Keratinocyte (primary cell): ENCODE results near the gene CNTNAP2. TPM values are rescaled to one million over a fixed set of nuclear protein-coding genes. Genes with fewer than 3 reads are reported as not detected.

Source experiments
- DNase-seq: peaks from one replicate; pipeline ENCODE4 v3.0.0-alpha.2; 2011; ENCODE audit warnings: low read depth, missing footprints, low spot score
- FAIRE-seq: peaks from 2 replicates; lab custom pipeline; 2011; peaks lifted over from hg19 to GRCh38; lab: Jason Lieb, UNC
- H2AFZ ChIP-seq: 2 replicates; pipeline ENCODE4 v1.6.0; 2012; ENCODE audit warnings: low read length, control low read depth, inconsistent platforms; ENCODE audit not compliant: control insufficient read depth
- H3K27ac ChIP-seq: 2 replicates; pipeline ENCODE4 v1.5.1; 2011; ENCODE audit warnings: low read length; ENCODE audit not compliant: control insufficient read depth, insufficient read depth
- H3K27me3 ChIP-seq: 3 replicates; pipeline ENCODE4 v1.6.0; 2011; ENCODE audit warnings: low read length; ENCODE audit not compliant: control insufficient read depth, insufficient read depth; ENCODE audit errors: extremely low read depth
- H3K36me3 ChIP-seq, 2 experiments: 2 replicates in 1 of 2; 3 replicates in 1 of 2; pipeline ENCODE4 v1.5.1; 2011; ENCODE audit warnings: low read length in 2 of 2, mild to moderate bottlenecking in 1 of 2; ENCODE audit not compliant: control insufficient read depth in 2 of 2, insufficient read depth in 2 of 2; ENCODE audit errors: extremely low read depth in 1 of 2
- H3K4me1 ChIP-seq: 3 replicates; pipeline ENCODE4 v1.5.1; 2011; ENCODE audit warnings: low read length; ENCODE audit not compliant: control insufficient read depth, insufficient read depth; ENCODE audit errors: extremely low read depth
- H3K4me2 ChIP-seq: 3 replicates; pipeline ENCODE4 v1.6.0; 2011; ENCODE audit warnings: low read depth, low read length; ENCODE audit not compliant: control insufficient read depth, insufficient read depth; ENCODE audit errors: extremely low read depth
- H3K4me3 ChIP-seq, 3 experiments: fragments of 200-600 bp in 1 of 3; sonication (generic) in 1 of 3; 2 replicates in 2 of 3; 3 replicates in 1 of 3; pipeline ENCODE4 v1.5.1; 2011 to 2016; ENCODE audit warnings: low read length in 3 of 3, mild to moderate bottlenecking in 3 of 3, control low read depth in 2 of 3, inconsistent platforms in 1 of 3, low read depth in 1 of 3, mixed read lengths in 1 of 3, mixed run types in 1 of 3, moderate library complexity in 1 of 3; ENCODE audit not compliant: control insufficient read depth in 2 of 3, insufficient read depth in 2 of 3; ENCODE audit errors: extremely low read depth in 1 of 3
- H3K79me2 ChIP-seq: 2 replicates; pipeline ENCODE4 v1.6.0; 2012; ENCODE audit warnings: low read length; ENCODE audit not compliant: control insufficient read depth, insufficient read depth
- H3K9ac ChIP-seq: 3 replicates; pipeline ENCODE4 v1.6.0; 2011; ENCODE audit warnings: low read length; ENCODE audit not compliant: control insufficient read depth, insufficient read depth; ENCODE audit errors: extremely low read depth
- H3K9me1 ChIP-seq: 3 replicates; pipeline ENCODE4 v1.6.0; 2011; ENCODE audit warnings: low read length; ENCODE audit not compliant: control insufficient read depth, insufficient read depth; ENCODE audit errors: extremely low read depth
- H3K9me3 ChIP-seq: 2 replicates; pipeline ENCODE4 v1.5.1; 2012; ENCODE audit warnings: low read depth, low read length; ENCODE audit not compliant: control insufficient read depth
- H4K20me1 ChIP-seq: 3 replicates; pipeline ENCODE4 v1.6.0; 2011; ENCODE audit warnings: low read length; ENCODE audit not compliant: control insufficient read depth, insufficient read depth; ENCODE audit errors: extremely low read depth
- CTCF ChIP-seq, 3 experiments: IDR thresholded peaks in 1 of 3; conservative IDR thresholded peaks in 1 of 3; optimal IDR thresholded peaks in 1 of 3; 2 replicates in 2 of 3; 3 replicates in 1 of 3; pipeline versions ENCODE3 to v1.5.1; 2011; ENCODE audit warnings: low read length in 3 of 3, mild to moderate bottlenecking in 3 of 3, moderate library complexity in 2 of 3, control low read depth in 1 of 3, inconsistent platforms in 1 of 3; ENCODE audit not compliant: insufficient read depth in 2 of 3; ENCODE audit errors: extremely low read depth in 1 of 3
- EZH2 ChIP-seq: IDR thresholded peaks from one replicate; pipeline ENCODE4 v1.6.1; 2012; ENCODE audit warnings: inconsistent platforms, mild to moderate bottlenecking, low read length, moderate library complexity
- dilution Hi-C: fragments of 300-500 bp; cut with MboI; formaldehyde crosslinking; loops from one replicate; pipeline ENCODE4 v1.7.0; 2020; ENCODE audit warnings: low sequenced_read_pairs; ENCODE audit not compliant: extremely low pct_ligation_motif_present
- polyA plus RNA-seq, 5 experiments: library from polyadenylated mRNA; depleted of rRNA in 3 of 5; stranded (reverse) in 3 of 5; stranded (forward) in 1 of 5; unstranded in 1 of 5; fragments of >200 nt; gene quantifications; 1 replicate in 1 of 5; 2 replicates in 3 of 5; 3 replicates in 1 of 5; pipeline versions ENCODE4 v1.2.1 to v1.2.3, GENCODE V29; 2011 to 2012; ENCODE audit warnings: missing spikeins in 2 of 5, low read depth in 1 of 5, low replicate concordance in 1 of 5

Gene CNTNAP2
- polyA plus RNA-seq, 1 donor (not counting 4 experiments of a cell fraction or from before 2014, with no cell fraction given), result 1.4 TPM

DNA sequence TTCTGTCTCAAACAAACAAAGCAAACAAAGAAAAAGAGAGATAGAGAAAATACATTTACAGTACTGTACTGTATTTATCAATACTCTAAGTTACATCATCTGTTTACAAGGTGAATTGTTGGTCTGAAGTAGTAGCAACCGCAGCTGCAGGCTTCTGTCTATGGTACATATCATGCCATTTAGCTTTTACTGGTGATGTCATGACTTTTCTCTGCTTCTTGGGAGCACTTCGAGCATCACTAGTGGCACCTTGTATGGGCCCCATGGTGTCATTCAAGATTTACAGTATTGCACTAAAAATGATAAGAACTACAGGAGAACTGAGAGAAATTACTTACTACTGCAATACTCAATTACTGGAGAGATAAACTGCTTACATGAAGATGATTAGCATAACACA is 826.9 kb downstream of the CNTNAP2 start:
- no peak overlapping the region for H3K4me2 ChIP-seq
- H4K20me1 ChIP-seq, result no peaks in the 10 kb centered on the region
- H3K4me3 ChIP-seq, result no peak overlapping the region
- H3K4me1 ChIP-seq, result no peaks in the 10 kb centered on the region
- no peak for TF ChIP-seq CTCF (optimal IDR thresholded peaks at IDR 0.05 in 1 of 3, IDR thresholded peaks at IDR 0.05 in 1 of 3, conservative IDR thresholded peaks at IDR 0.05 in 1 of 3; ENCODE audit: extremely low read depth in 1 of 3, insufficient read depth in 2 of 3, low read length in 3 of 3)
- no peak for TF ChIP-seq EZH2
- DNase-seq (no peak), FAIRE-seq (no peak)
- H3K27me3 ChIP-seq, result no peaks in the 10 kb centered on the region
- H3K9me1 ChIP-seq, result no peaks in the 10 kb centered on the region
- H3K9ac ChIP-seq, result no peak overlapping the region
- dilution Hi-C loops, result no loop called here
- no peak overlapping the region for H3K27ac ChIP-seq
- no peaks in the 10 kb centered on the region for H3K79me2 ChIP-seq
- H2AFZ ChIP-seq, result no peak overlapping the region
- no peaks in the 10 kb centered on the region for H3K9me3 ChIP-seq
- no peaks in the 10 kb centered on the region for H3K36me3 ChIP-seq

GRCh38 chr7:146948703-146949102 is 832.1 kb downstream of the CNTNAP2 start:
- no peak for DNase-seq
- H3K27me3 ChIP-seq, result no peaks in the 10 kb centered on the region
- H3K4me2 ChIP-seq, result no peak overlapping the region
- H3K36me3 ChIP-seq, result no peaks in the 10 kb centered on the region
- H3K79me2 ChIP-seq, result no peaks in the 10 kb centered on the region
- no peaks in the 10 kb centered on the region for H4K20me1 ChIP-seq
- no peaks in the 10 kb centered on the region for H3K9me3 ChIP-seq
- TF ChIP-seq EZH2 (no peak), CTCF (optimal IDR thresholded peaks at IDR 0.05 in 1 of 3, IDR thresholded peaks at IDR 0.05 in 1 of 3, conservative IDR thresholded peaks at IDR 0.05 in 1 of 3; ENCODE audit: extremely low read depth in 1 of 3, insufficient read depth in 2 of 3, low read length in 3 of 3) (no peak)
- no peak overlapping the region for H3K9ac ChIP-seq
- H3K9me1 ChIP-seq, result no peaks in the 10 kb centered on the region
- H3K4me1 ChIP-seq, result no peaks in the 10 kb centered on the region
- dilution Hi-C loops, result no loop called here
- H3K4me3 ChIP-seq, result no peak overlapping the region
- no peak for FAIRE-seq
- no peak overlapping the region for H3K27ac ChIP-seq
- H2AFZ ChIP-seq, result no peak overlapping the region
